ENCODE results near the gene ZFR2.

GRCh38 chr19:3771000-3771905 is 97.6 kb downstream of the ZFR2 start:
- TF ChIP-seq CREB5 (CRISPR knock-in tag; IDR thresholded peaks at IDR 0.05; ENCODE audit: low read depth) (no peak), RARB (CRISPR knock-in tag; IDR thresholded peaks at IDR 0.05) (no peak)

Measured in SK-N-SH treated with all-trans-retinoic acid at 6 μM for 48 hours (cell line).